HG02870 (cell line): ENCODE measurements around the gene SYT14.
"Not testable (repeated sequence)": the region's sequence is repeated elsewhere in the genome, so short reads cannot be mapped to it uniquely, and the experiment has no call there.

Experiments
- ATAC-seq: cut with Tn5 transposase; IDR thresholded peaks from one replicate; pipeline ENCODE4 v1.9.1; 2021; ENCODE audit warnings: mild to moderate bottlenecking, moderate library complexity; ENCODE audit not compliant: unreplicated experiment

Gene SYT14

DNA sequence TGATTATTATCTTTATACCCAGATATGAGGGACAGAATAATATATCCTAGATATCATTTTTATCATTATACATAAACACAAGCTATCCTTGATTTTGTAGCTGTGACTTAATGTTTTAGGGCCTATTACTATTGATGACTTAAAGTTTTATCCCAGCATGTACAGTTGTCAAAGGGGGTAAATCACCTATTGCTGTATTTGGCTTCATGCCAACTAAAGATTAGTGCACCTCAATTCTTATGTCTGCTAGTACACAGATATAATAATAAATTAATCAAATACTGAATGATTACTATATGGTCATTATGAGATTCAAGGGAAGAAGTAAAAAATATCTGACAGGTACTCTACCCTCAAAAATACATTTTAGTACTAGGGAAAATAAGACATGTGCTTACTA lies 84.0 kb downstream of the SYT14 start:
- ATAC-seq = no peak

DNA sequence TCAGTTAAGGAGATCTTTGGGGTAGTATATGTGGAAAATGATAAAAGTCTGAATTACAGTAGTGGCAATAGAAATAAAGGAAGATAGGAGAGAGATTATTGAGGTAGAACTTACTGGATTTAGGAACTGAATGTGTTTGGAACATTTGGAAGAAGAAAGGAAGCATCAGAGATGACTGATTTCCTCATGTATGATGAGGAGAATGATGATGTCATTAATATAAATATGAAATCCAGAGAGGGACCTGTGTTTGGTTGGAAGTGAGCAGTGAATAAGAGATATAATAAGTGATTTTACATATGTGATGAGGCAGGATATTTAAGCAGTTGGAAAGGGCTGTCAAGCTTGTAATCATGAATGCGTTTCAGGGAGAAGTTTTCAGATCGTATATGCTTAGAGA lies 86.3 kb downstream of the SYT14 start:
- ATAC-seq = no peak

DNA sequence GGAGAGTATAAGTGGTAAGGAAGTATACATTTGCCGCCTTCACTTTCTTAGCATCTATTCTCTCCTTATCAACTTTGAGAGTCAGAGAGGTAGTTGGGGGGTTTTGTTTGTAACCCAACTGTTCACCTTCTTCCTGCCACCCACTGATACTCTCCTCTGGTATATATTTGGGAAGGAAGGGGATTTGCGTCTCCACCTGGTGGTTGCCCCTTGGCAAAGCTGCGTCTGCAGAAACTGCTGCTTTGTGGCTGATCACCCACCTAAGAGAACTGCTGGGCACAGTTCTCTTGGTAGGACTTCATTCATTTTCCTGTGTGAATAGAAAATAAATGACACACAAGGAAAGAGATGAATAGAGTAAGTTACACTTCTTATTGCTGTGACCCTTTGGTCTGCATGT lies 87.0 kb downstream of the SYT14 start:
- no peak for ATAC-seq

DNA sequence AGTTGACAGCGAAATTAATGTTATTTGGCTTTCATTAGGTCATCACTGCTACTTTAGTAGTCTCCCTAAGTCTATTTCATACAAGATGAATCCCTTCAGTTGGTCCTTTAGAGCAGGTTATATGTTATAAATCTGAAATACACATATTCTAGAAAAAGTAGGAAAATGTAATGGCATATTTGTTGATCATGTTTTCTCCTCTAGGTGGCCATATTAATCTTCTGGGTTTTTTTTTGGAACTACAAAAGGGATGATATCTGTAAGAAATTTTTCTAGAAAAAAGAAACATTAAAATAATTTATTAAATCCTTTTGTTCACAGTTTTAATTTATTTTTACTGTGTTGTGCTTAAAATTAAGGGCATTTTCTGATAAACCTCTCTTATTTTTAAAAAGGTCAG lies 87.9 kb downstream of the SYT14 start:
- ATAC-seq = no peak

DNA sequence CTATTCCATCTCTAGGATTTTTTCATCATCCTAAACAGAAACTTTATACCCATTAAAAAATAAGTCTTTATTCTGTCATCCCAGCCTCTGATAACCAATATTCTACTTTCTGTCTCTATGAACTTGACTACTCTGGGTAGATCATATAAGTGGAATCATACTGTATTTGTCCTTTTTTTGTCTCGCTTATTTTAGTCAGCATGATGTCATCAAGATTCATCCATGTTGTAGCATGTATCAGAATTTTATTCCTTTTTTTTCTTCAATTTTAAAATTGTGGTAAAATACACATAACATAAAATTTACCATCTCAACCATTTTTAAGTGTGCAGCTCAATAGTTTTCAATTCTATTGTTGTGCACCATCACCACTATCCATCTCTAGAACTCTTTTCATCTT lies 90.0 kb downstream of the SYT14 start:
- ATAC-seq = no peak

DNA sequence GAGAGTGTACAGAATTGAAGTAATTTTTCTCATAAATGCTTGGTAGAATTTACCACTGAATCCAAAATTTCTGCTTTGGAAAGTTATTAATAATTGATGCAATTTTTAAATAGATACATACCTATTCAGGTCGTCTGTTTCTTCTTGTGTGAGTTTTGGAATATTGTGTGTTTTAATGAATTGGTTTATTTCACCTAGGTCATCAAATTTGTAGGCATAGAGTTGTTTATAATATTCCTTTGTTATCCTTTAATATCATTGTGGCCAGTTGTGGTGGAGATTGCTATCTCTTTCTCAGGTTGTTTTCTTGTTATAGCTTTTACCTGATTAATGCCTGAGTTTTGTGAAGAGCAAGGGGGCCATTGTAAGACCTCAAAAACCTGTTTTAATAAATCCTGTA lies 93.5 kb downstream of the SYT14 start:
- ATAC-seq = no peak

DNA sequence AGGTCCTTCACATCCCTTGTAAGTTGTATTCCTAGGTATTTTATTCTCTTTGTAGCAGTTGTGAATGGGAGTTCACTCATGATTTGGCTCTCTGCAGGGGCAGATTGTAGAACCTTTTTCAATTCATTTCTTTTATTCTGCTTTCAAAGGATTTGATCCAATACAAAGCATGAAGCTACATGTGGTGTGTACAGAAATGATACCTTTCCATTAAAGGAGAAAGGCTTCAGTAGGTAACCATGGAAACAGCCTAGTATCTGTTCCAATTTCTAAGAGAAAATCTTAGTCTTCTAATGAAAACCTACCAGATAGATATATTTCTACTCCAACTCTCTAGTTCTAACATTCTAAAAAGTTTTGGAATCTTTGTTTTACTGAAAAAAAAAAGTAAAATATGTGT lies 105.0 kb downstream of the SYT14 start:
- ATAC-seq = no peak

DNA sequence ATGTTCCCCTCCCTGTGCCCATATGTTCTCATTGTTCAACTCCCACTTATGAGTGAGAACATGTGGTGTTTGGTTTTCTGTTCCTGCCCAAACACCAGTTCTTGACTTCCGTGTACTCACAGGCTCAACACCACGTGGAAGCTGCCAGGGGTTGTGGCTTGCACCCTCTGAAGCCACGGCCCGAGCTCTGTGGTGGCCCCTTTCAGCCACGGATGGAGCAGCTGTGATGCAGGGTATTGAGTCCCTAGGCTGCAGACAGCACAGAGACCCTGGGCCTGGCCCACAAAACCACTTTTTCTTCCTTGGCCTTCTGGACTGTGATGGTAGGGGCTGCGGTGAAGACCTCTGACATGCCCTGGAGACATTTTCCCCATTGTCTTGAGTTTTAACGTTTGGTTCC lies 111.6 kb downstream of the SYT14 start:
- ATAC-seq = no peak

DNA sequence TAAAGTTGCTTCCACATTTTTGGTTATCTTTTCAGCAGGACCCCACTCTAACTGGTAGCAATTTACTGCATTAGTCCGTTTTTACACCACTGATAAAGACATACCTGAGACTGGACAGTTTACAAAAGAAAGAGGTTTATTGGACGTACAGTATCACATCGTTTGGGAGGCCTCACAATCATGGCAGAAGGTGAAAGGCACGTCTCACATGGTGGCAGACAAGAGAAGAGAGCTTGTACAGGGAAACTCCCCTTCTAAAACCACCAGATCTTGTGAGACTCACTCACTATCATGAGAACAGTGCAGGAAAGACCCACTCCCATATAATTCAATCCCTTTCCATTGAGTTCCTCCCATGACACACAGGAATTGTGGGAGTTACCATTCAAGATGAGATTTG lies 112.5 kb downstream of the SYT14 start:
- ATAC-seq = not testable (repeated sequence)

DNA sequence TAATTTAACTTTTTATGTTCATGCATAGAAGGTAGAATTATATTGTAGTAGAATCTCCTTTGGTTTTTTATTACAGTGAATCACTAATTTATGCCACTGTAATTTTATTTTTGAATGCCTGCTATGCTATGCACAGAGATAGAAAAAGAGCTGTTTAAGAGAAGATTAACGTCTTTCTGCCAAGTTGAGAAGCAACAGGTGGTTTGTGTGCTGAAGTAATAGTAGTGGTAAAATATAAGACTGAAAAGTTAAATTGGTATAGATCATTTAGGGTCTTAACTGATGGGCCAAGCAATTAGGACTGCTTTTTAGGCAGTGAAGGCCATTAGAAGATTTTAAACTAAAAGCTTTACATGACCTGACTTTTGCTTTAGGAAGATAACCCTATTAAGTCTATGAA lies 115.1 kb downstream of the SYT14 start:
- no peak for ATAC-seq

DNA sequence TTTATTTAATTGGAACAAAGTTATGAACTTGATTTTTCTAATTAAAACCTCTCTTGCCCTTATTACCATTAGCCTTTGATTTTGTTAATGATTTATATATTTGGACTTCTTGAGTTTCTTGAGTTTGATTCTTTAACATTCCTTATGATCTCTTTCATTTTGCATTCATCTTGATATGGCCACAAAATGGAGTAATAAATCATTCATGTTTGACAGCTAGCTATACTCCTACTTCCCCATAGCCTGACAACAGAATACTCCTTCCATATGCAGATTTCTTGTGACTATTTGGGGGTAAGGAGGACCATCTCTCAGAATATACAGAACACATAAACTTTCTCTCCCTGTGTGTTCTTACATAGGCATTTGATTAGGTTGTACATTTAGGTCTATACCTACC lies 119.6 kb downstream of the SYT14 start:
- ATAC-seq = no peak

DNA sequence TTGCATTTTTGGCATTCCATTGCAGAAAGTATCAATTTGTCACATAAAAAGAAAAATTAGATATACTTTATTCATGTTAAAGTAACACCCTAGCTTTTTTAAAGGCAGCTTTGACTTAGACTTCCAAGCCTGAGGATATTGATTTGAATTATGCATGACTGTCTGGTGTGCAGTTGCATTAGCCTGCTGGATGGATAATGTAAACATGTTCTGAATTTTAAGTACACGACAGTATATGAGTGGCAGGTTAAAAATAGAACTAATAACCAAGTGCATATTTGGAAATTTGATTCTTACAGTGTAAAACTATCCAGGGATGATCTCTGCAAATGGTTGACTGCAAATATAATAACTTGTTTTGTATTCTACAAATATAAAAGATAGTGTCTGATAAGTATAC lies 124.0 kb downstream of the SYT14 start:
- ATAC-seq = no peak

DNA sequence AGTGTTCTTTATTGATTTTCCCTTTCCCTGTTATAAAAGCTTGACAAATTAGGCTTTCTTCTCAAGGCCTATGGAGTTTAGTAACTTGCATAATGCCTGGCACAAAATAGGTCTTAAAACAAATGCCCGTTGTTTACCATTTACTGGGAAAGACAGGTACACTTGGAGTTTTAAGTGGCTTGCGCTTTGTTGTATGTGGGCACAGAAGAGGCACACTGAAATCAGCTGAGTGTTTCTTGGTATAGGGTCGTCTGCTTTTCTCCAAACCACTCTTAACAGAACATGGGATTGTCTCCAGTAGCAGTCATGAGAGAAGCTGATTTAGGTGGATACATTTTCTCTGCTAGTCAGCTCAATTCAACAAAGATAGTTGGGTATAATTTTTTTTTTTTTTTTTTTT lies 132.5 kb downstream of the SYT14 start:
- ATAC-seq = no peak

DNA sequence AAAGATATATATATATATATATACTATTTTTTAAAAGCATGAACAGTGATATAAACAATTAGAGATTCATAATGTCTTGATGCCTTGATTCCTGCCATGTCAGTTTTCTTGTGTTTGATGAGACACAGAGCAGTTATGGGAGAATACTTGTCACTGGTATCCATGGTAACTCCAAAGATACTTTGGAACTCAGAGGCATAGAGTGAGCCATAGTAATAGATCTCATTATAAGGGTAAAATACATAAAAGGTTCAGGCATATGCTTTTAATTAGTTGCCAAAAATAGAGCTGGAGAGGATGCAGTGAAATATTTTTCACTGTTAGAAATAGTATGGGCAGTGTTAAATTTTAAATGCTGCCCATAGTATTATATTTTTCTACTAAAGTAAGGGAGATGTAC lies 134.1 kb downstream of the SYT14 start:
- no peak for ATAC-seq

DNA sequence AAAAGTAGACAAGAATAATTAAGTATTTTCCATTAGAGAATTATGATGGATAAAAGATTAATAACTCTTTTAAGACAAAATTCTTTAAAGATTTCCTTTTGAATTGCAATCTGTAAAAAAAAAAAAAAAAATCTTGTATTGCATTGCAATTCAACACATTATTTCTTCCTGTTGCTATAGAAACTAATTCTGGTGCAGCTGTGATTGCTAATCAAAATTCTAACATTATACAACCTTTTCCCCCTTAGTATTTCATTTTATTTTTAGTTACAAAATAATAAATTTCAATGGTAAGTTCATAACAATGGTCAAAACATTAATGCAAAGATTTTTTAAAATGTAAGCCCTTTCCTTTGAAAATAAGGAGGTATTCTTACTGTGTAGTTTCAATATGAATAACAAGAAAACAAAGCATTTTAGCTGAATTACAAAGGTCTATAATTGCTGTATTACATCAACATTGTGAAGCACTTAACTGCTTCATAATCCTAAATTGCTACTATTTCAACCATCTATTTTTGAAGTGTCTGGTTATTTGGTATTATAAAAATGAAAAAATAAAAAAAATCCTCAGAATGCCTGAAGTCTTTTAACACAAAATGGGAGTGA lies 135.0 kb downstream of the SYT14 start:
- ATAC-seq = no peak

DNA sequence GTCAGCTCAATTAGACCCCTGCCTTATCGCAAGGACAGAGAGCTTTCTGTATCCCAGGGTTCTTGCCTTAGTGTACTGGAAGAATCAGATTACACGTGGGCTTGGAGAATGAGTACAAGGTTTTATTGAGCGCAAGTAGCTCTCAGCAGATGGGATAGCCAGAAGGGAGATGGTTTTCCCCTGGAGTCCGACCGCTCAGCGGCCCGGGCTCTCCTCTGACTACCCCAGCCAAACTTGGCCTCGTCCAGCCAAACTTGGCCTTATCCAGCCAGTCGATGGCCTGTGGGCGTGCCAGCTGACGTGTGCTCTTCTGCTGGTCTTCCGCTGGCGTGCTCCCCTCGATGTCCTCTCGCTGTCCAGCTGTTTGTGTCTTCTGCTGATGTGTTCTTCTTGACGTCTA lies 136.9 kb downstream of the SYT14 start:
- no peak for ATAC-seq

DNA sequence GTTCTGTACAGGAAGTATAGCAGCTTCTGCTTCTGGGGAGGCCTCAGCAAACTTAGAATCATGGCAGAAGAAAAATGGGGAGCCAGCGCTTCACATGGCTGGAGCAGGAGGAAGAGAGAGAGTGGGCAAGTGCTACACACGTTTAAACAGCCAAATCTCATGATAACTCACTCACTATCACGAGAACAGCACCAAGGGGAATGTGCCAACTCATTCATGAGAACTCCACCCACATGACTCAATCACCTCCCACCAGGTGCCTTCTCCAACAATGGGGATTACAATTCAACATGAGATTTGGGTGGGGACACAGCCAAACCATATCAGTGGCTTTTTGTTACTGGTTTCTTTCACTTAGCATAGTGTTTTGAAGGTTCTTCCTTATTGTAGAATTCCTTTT lies 138.6 kb downstream of the SYT14 start:
- no peak for ATAC-seq

DNA sequence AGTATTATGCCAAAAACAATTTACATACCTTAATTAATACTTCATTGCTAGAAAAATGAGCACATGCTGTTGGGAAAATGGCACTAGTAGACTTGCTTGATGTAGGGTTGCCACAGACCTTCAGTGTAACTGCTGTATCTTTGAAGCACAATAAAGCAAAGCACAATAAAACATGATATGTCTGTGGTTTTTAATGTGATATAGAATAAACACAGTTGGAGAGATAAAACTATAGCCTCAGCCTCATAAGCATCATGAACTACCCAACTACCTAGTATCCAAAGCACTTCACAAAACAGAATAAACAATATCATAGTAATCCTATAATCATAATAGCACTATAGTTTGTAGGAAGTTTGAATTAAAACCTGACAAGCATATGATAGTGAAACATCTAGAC lies 143.5 kb downstream of the SYT14 start:
- ATAC-seq = no peak

DNA sequence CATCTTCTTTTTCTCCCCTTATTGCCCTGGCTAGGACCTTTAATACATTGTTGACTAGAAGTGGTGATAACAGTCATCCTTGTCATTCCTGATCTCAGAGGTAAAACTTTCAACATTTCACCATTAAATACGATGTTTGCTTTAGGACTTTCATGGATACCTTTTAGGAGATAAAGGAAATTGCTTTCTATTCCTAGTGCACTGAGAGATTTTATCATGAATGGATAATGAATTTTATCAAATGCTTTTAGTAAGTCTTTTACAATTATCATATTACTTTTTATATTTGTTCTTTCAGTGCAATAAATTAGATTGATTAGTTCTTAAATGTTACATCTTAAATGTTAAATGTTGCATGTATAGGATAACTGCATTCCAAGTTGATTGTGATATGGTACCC lies 147.3 kb downstream of the SYT14 start:
- ATAC-seq = no peak

DNA sequence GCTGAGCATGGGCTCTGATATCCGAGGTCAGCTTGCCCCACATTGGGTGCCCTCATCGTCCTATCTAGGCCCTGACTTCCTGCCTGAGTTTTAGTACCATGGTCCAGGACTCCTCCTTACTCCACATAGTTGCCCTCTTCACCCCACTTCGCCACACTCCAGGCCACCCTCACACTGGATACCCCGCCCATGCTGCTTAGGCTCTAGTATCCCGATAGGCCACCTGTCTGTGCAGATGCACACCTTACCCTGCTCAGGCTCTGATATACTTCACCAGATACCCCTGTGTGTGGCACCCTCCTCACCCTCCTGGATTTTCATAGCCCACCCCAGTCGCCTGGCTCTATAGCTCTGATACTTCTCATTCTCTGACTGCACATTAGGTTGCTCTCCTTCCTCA lies 149.0 kb downstream of the SYT14 start:
- no peak for ATAC-seq

DNA sequence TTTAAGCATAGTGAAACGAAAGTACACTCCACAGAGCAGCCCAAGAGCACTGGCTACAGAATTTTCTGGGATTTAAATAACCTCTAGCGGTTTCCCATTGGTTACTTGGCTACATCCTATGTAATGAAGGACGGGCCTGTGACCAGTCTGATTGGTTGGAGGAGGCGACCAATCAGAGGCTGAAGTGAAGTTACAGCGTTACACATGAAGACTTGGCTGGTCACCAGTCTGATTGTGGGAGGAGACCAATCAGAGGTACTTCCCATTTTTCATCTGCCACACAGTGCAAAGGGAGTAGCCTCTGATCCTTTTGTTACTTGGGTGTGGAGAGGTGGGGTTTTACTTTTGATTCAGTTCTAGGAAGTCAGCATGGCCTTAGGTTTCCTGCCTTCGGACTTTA lies 151.8 kb downstream of the SYT14 start:
- ATAC-seq = no peak

DNA sequence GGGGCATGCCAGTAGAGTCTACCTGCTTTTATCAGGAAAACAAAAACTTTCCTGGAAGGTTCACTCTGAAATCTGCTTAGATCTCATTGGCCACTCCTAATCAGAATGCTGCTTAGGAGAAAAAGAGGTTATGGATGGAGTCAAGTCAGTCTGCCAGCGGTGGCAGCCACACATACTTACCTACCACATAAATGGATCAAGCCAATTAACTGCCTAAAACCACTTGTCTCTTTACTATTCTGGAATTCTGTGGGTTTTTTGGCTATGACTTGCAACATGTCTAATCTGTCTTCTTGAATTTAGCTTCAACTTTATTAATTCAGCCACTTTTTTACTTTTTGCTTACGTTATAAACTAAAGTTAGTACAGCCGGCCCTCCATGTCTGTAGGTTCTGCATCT lies 154.3 kb downstream of the SYT14 start:
- no peak for ATAC-seq

DNA sequence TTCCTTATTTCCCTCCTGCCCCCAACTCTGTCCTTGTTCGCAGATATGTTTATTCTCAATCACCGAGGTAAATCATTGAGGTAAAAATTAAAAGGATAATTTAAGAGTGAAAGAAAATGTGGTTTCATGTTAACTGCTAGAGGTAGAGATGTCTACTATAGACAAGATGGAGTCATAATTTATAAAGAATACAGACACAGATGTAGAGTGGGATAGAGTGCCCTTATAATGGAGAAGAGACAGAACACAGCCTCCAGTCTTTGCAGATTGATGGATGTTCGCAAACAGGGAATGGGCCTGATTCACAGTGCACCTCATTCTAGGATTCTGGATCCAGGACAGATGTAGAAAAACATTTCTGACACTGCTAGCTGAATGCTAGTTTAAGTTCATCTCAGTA lies 155.4 kb downstream of the SYT14 start:
- ATAC-seq = no peak

DNA sequence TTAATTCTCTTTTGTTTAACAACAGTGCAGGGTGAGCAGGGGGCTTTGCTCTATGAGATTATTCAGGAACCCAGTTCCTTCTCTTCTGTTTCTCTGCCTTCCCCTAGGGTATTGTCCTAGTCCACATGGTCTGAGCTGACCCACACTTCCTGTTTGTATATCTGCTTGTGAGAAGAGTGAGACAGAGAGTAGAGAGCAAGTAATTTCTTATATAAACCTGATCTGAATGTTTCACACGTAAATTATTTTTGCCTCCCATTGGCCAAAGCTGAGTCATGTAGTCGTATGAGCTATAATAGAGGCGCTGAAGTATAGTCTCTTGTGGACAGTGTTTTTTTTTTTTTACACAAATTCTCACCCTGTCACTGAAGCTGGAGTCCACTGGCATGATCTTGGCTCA lies 160.3 kb downstream of the SYT14 start:
- ATAC-seq = no peak
